Dermis blood vessel endothelial cell (primary cell): ENCODE measurements around the gene DNAJC6. TPM values are rescaled to one million over a fixed set of nuclear protein-coding genes. Genes with fewer than 3 reads are reported as not detected.

Experiments used
- DNase-seq: peaks from one replicate; pipeline ENCODE4 v3.0.0; 2010
- total RNA-seq: library from RNA; depleted of rRNA; stranded (reverse); fragments of >200 nt; gene quantifications from 2 replicates; pipeline ENCODE4 v1.2.3, GENCODE V29; 2014

Gene DNAJC6
- total RNA-seq, 1 donor from 2014 or later, result 11.9 TPM

DNA sequence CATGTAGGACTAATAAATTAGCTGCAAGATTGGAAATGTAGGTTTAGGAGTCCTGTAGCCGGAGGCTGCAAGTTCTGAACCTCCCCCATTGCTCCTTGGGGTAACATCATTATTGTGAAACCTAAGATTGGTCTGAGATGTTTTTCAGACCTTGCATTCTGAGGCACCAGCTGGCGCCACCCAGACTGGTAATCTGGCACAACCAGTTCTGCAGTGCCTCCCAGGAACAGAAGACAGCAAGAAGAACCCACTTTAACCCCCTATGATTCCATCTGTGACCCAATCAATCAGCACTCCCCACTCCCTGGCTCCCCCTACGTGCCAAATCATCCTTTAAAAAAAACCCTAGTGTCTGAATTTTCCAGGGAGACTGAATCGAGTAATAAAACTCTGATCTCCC is 11.6 kb upstream of the DNAJC6 start:
- no peak for DNase-seq

DNA sequence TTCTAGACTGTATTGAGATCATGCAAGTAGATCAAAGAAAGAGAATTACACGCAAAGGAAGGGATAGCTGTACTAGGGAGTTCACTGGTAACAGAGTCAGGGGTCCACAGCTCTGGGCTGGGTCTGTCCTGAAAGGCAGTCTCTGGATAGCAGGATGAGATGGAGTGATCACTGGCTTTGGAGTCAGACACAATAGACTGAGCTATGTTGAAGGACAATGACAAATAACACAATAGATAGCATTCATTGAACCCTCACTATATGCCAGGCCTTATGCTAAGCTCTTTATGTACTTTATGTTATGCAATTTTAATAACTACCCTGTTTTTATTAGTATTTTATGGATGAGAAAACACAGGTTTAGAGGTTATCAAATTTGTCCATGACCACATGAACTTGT is 10.0 kb upstream of the DNAJC6 start:
- no peak for DNase-seq

DNA sequence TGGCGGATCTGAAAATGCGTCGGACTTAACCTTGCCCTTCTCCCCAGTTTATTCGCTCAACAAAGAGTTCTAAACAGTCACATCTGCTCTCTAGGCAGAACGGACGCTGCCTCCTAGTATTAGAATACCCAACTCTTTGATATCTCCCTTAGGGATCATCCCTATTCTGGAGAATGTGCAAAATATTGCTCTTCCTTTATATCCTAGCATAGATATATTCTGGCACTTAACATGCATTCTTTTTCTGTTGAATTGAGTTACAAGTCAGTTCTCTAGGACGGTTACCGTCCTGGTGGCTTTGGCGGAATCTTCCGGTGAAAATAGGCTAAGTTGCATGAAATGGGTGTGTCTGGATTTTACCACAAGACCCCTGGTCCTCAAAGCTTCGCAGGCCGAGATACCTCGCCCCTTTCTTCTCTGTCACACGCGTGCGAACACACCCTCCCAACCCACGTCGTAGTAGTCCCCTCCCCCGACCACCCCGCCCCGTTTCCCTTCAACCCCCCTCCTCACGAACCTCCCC is 501 bp upstream of the DNAJC6 start:
- DNase-seq, result no peak

DNA sequence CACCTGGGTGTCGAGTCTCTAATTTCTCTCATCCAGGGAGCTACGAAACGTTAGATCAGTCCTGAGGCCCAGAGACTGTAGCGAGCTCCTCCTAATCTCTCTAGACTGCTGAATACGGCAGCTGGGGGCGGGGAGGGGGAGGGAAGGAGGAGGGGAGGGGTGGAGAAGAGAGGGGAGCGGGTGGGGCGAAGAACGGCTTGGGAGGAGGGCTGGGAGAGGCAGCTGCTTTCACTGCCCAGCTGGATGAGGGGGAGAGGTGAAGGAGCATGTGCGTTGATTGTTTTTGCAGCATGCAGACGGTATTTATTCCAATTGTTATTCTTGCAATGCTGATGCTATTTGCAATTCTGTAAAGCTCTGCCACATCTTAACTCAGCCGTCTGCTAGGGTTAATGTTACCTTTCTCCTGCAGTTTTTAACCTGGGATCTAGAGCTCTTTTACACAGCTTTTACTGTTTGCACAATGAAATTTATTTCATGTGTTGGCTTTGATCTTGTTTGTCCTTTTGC is 790 bp downstream of the DNAJC6 start:
- DNase-seq, result peak; percentile 1

DNA sequence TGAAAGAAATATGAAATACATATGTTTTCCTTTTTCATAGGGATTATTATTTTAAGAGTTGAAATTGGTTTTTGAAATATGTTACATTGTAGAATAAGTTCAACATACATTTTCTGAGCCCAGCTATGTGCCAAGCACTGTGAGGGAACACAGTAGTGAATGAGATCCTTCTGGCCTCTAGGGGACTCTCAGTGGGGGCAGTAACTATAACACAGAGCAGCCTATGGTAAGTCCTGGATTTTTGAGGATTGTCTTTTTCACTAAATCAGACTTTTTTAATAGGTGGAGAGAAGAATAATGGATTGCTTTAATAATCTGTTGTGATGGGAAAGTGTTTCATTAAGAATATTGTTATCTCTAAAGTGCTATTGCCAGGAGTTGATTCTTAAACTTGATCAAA is 2.4 kb downstream of the DNAJC6 start:
- no peak for DNase-seq

DNA sequence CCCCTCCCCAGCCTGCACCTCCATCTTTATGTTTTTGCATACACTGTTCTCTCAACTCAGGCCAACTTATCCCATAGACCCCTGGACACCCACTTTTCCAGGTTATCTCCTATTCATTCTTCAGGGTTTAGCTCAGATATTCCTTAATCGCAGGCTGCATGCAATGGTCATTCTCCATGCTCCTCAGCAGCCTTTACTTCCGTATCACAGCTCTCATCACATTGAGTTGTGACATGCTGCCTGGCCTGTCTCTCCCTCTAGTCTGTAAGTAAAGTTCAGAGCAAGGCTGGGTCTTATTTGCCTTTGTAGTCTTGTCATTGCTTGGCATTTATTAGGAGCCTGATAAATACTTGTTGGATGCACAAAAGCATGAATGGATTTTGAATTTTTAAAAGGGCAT is 6.9 kb downstream of the DNAJC6 start:
- no peak for DNase-seq

DNA sequence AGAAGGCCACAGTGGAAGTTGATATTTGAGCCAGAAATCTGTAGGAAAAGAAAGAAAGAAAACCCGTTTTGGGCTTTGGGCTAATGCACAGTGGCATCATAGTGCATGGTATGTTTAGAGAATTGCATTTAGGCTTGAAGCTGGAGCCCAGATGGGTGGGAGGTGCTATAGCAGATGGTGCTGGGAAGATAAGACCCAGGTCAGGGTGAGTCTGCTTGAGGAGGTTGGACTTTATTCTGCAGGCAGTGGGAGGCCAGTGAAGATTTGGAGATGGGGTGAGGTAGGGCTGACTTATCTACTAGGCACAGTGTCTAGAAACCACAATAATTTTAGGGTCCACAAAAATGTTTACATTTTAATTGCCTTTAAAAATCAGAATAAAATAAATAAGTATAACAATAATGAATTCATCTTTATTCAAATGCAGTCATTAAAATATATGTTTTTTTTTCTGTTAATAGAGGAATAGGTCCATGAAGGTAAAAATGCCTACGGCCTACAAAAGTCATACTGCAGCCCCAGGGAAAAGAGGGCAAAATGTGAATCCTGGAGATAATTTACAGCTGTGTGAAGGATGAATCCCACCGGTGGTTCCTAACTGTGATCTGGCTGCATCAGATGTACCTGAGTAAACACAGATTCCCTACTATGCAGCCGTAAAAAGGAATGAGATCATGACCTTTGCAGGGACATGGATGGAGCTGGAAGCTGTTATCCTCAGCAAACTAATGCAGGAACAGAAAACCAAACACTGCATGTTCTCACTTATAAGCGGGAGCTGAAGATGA is 8.7 kb downstream of the DNAJC6 start:
- DNase-seq, result no peak

DNA sequence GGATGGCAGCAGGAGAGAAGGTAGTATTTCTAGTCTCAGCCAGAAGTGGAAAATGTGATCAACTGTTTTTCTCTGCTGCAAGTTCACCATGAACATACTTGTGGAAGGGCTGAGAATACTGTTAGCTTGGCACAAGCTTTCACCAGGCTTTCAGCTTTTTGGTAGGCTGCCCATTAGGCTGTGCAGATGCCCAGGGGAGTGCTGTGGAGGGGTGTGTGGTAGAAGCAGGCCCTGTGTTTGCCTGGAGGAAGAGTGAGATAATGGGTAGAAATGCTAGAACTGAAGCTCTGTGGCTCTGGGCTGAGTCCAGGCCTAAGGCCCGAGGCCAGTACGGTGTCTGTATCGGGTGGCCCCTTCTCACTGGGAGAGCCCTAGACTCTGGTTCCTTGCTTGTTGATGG is 9.8 kb downstream of the DNAJC6 start:
- DNase-seq, result no peak

DNA sequence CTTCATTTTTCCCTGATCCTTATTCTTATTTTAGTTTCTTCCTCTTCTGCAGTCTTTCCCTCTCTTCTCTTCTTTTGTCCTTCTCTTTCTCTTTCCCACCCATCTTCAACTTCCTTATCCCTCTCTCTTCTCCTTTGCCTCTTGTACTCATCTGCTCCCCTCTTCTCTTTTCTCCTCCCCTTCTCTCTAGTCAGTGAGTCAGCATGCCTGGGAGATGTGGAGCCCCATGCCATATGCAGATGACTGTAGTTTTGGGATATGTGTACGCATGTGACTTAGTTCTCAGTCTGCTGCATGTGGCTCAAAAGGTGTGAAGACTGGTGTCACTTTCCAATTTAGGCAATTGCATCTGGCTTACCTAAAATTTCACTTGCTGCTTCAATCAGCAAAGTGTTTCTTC is 10.4 kb downstream of the DNAJC6 start:
- no peak for DNase-seq

DNA sequence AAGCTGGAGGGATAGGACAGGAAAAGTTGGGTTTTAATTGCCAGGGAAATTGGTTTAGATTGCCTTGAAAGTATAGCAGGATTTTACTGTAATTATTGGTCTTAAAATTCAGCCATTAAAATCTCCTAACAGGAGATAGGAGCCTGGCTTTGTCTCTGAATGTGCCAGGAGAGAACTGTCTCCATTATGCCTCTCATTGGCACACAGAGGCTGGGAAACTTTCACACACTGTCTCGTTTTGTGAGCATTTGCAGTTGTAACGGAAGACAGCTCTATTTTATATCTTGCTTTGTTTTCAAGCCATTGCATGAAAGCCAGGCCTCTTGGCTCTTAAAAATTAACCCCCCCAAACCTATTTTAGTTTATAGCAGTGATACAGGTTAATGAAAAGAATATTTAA is 12.5 kb downstream of the DNAJC6 start:
- no peak for DNase-seq

DNA sequence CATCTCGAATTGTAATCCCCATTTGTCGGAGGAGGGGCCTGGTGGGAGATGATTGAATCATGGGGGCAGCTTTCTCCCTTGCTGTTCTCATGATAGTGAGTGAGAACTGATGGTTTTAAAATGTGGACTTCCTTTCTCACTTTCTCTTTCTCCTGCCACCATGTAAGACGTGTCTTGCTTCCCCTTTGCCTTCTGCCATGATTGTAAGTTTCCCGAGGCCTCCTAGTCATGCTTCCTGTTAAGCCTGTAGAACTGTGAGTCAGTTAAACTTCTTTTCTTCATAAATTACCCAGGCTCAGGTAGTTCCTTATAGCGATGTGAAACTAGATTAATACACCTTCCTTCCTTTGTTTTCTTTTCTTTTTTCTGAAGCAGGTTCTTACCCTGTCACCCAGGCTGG is 13.9 kb downstream of the DNAJC6 start:
- DNase-seq, result peak; percentile 7

DNA sequence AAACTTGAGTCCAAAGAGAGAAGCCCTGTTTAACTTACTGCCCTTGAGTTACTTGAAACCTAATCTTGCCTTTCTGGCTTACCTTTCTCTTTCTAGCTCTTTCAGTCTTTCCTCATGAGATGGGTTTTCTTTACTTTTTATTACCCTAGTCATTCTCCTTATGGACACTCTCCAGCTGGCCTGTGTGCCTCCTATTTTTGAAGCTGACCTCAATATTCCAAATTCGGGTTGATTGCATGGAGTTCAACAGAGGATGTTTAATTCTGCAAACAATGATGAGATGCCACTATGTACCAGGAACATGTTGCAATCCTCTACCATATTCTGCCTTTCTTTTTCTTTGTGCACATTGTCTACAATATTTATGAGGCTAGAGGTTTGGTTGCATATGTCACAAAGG is 20.7 kb downstream of the DNAJC6 start:
- DNase-seq, result no peak

DNA sequence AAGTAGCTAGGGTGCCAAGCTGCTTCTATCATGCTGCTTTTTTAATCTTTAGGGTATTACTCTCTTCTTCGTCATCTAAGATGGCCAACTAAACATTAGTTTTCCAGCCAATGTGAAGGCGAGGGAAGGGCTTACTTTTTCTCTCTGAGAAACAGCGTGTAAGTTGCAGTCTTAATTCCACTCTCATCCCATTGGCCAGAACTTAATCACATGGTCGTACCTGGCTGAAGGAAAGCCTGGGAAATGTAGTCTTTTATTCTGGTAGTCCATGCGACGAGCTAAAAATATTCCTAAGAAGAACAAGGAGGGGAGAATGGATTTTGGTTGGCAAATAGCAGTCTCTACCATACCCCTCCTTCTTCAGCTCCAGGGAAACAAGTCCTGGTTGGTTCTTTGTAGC is 21.5 kb downstream of the DNAJC6 start:
- no peak for DNase-seq

DNA sequence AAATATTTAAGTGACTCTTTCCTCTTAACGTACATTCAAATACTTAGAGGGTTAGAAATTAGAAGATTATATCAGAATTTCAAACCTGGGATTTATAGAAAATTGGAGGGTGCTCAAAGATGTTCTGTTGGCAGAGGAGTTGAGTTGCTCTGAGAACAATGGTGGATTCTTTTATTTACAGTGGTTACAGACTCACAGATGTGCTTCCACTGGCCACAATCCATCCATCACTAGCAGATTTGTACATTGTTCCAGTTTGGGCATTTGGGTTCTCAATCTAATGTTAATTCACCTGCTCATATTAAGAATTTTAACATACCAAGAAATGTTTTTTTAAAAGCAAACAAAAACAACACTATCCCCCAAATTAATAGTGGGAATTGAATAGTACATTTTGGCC is 23.5 kb downstream of the DNAJC6 start:
- DNase-seq, result no peak

DNA sequence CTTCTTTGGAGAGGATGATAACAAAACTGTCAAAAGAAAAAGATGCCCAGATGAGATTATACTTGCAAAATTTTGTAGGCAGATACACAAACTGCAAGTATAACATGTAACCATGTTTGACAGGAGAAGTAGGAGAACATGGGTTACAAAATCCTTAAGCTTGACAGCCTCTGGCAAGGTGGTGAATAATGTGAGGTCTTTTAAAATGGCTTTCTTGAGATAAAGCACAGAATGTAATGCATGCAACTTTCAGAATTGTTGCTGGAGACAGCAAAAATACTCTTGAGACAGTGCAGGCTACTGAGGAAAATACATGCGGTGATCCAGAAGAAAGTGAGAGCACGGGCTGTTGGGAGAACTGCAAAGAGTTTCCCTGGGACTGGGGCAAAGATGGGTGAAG is 24.7 kb downstream of the DNAJC6 start:
- no peak for DNase-seq

DNA sequence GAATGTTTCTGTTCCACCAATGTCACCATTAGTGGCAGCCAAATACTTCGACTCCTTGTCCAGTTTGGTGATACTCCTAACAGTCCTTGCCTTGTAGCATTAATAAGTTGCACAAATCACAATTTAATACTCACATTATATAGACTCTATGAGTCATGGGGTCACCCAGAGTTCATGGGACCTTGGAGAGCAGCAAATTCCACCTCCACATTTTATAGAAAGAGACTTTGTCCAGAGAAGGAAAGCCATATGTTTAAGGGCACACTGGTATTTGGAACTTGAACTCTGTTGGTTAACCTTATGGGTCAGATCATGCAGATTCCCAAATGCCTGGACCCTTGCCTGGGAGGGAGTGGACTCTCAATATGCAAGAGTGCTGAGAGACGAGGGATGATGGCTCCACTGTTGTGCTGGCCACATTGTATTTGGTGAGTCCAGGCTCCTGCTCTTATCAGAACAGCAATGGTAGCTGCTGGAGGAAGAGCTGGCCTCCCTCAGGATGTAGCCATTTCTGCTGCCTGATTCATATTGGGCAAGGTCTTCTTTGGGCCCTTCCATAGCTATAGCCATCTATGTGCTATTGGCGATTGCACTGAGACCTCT is 30.6 kb downstream of the DNAJC6 start:
- peak; percentile 29 for DNase-seq

DNA sequence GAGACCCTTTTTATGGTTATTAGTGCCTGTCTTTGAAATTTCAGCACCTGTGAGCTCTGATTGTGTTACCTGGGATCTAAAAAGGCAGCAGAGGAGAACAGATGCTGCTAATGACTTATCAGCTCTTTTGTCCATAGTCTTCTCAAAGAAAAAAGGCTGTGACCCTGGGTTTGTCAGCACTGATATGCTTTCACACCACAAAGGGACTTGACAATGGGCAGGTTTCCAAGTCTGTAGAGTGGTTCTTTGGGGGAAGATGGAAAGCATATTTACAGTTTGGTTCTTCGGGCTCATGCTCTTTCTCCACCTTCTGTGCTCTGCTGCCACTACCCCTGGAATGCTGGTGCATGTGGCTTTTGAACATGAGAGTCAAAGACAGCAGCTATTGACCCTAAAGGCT is 32.0 kb downstream of the DNAJC6 start:
- no peak for DNase-seq

DNA sequence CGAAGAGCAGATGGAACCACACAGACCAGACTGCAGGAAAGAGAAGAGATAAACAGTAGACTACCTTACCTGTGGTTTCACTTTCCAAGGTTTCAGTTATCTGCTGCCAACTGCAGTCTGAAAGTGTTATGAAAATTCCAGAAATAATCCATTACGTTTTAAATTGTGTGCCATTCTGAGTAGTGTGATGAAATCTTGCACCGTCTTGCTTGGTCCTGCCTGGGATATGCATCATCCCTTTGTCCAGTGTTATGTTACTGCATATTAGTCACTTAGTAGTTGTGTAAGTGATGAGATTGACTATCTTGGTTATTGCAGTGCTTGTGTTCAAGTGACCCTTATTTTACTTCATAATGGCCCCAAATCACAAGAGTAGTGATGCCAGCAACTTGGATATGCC is 33.9 kb downstream of the DNAJC6 start:
- DNase-seq, result no peak

DNA sequence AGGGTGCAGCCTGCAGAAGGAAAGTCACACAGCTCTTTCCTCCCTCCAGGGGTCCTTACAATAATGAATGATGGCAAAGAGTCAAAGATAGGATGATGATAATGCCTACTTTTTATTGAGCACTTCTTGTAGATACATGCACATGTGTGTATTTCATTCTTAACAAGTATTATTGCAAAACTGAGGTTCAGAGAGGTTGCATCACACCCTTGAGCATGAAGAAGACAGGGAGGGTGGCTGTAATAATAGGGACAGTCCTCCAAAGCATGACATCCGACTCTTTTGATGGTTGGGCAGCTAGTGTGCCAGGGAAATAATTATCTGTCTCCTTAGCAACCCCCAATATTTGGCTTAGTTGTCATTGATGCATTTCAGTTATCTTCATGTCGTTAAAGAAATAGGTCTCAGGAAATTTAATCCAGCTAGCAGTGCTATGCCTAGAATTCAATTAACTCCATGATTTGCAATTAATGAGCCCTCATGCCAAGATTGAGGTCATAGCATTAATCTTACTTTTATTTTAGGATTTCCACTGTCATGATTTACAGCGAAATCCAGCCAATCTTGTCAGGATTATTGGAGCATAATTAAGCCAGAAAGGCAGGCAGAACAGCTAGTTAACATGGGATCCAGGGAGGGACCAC is 35.0 kb downstream of the DNAJC6 start:
- DNase-seq, result no peak

DNA sequence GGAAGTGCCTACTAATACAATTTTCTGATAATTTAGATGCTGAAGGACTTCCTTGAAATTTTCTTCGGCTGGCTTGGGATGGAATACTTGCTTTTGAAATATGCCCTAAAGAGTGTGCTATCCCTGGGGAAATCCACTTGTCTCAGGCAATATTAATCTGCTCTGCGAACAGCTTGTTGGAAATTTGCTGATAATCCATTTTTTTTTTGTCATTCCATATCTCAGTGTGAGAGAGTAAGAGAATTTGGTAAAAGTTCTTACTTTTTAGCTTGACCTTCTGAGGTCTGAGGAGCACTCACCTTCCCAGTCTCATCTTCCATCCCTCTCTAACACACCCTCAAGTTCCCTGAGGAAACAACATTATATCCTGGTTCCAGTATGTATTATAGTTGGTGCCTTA is 36.8 kb downstream of the DNAJC6 start:
- no peak for DNase-seq

DNA sequence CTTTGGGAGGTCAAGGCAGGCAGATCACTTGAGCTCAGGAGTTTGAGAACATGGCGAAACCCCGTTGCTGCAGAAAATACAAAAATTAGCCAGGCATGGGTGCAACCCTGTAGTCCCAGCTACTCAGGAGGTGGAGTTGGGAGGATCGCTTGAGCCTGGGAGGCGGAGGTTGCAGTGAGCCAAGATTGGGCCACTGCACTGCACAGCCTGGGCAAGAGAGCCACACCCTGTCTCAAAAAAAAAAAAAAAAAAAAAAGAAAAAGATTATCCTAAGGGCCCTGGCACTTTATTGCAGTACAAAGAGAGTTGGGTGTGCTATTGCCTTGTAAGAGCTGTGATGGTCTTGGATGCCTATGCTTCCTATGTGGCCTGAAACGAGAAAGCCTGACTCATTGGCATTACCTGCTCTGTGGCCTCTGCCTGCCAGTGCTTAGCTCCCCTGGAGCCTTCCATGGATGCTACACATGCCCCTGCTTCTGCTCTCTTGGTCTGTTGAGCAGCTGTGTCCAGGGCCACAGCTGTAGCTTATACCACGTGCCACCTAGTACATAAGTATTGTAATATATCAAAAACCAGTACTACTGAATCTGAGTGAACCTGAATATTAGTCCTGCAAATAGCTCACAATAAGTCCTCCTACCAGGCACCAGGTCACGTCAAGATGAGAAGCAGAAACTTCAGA is 45.8 kb downstream of the DNAJC6 start:
- no peak for DNase-seq

DNA sequence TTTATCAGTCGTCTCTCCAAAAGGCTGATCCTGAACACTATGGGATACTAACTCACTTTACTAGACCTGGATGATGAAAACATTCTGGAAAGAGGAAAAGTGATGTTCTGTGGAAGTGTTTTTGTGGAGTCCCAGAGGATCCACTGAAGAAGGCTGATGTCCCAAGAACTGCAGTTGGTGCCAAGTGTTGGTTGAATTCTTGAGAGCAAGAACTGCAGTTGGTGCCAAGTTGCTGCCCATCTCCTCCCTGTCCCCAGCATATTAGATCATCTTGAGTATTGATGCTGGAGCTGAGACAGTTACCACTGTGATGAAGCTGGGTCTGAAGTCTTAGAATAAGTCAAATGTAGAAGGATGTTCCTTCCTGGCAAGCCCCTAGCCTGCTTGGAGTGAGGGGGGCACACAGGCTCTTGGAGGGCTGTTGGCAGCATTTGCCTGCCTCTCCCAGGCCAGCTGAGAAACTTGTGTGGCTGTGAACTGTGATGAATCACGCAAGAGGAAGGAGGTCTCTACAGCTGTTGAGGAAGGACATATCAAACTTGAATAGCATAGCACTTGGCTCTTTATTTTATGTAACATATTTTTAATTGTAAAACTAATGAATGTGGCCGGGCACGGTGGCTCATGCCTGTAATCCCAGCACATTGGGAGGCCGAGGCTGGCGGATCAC is 48.1 kb downstream of the DNAJC6 start:
- peak; percentile 17 for DNase-seq

DNA sequence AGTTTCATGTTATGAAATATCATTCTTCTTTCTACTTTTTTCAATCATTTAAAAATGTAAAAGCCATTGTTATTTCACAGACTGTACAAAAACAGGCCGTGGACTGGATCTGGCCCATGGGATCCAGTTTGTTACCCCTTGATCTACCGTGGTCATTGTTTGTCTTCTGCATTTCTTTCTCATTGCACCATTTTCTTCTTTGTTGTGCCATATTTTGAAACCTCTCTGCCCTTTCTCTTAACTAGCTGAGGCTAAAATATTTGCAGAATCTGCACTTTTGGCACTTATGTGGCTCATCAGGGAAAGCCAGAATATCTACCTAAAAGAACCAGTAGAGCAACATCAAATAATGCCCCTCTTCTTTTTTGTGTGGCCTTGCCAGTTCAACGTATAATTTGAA is 50.5 kb downstream of the DNAJC6 start:
- DNase-seq, result no peak
